ENCODE measurements around the gene STK24. TPM values are rescaled to one million over a fixed set of nuclear protein-coding genes. Genes with fewer than 3 reads are reported as not detected.

Gene STK24
- total RNA-seq, 1 donor from 2014 or later = 121 TPM

- no peaks in the 10 kb centered on the region for H3K9me3 Mint-ChIP-seq
- TF ChIP-seq, protein P1, sequence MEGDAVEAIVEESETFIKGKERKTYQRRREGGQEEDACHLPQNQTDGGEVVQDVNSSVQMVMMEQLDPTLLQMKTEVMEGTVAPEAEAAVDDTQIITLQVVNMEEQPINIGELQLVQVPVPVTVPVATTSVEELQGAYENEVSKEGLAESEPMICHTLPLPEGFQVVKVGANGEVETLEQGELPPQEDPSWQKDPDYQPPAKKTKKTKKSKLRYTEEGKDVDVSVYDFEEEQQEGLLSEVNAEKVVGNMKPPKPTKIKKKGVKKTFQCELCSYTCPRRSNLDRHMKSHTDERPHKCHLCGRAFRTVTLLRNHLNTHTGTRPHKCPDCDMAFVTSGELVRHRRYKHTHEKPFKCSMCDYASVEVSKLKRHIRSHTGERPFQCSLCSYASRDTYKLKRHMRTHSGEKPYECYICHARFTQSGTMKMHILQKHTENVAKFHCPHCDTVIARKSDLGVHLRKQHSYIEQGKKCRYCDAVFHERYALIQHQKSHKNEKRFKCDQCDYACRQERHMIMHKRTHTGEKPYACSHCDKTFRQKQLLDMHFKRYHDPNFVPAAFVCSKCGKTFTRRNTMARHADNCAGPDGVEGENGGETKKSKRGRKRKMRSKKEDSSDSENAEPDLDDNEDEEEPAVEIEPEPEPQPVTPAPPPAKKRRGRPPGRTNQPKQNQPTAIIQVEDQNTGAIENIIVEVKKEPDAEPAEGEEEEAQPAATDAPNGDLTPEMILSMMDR (conservative IDR thresholded peaks at IDR 0.05) = no peak
- no peaks in the 10 kb centered on the region for H3K27me3 Mint-ChIP-seq
- no peak for DNase-seq (ENCODE audit: extremely low spot score, unreplicated experiment)
- H3K27ac Mint-ChIP-seq = peak overlapping the region; percentile 22
- peak overlapping the region; percentile 22 for H3K4me3 Mint-ChIP-seq
- H3K36me3 Mint-ChIP-seq = peaks cover 19% of the 10 kb centered on the region
- H3K4me1 Mint-ChIP-seq (ENCODE audit: unreplicated experiment) = peaks cover 65% of the 10 kb centered on the region
Measured at GRCh38 chr13:98508685-98509084, 68.2 kb downstream of the STK24 start.

GRCh38 chr13:98508280-98508679 is 68.6 kb downstream of the STK24 start:
- Mint-ChIP-seq H3K27ac (peak overlapping the region; percentile 22), H3K4me3 (peak overlapping the region; percentile 22), H3K36me3 (peaks cover 18% of the 10 kb centered on the region), H3K27me3 (no peaks in the 10 kb centered on the region), H3K4me1 (ENCODE audit: unreplicated experiment) (peaks cover 66% of the 10 kb centered on the region), H3K9me3 (no peaks in the 10 kb centered on the region)
- no peak for DNase-seq (ENCODE audit: extremely low spot score, unreplicated experiment)
- TF ChIP-seq, protein P1 (conservative IDR thresholded peaks at IDR 0.05) = no peak

- H3K9me3 Mint-ChIP-seq = no peaks in the 10 kb centered on the region
- peaks cover 74% of the 10 kb centered on the region for H3K4me1 Mint-ChIP-seq (ENCODE audit: unreplicated experiment)
- DNase-seq (ENCODE audit: extremely low spot score, unreplicated experiment) = peak; percentile 81
- H3K27me3 Mint-ChIP-seq = no peaks in the 10 kb centered on the region
- TF ChIP-seq, protein P1 (conservative IDR thresholded peaks at IDR 0.05) = no peak
- peak overlapping the region; percentile 13 for H3K4me3 Mint-ChIP-seq
- H3K27ac Mint-ChIP-seq = peak overlapping the region; percentile 80
- H3K36me3 Mint-ChIP-seq = peaks cover 18% of the 10 kb centered on the region
Measured at GRCh38 chr13:98507282-98507797, 69.6 kb downstream of the STK24 start.

DNA sequence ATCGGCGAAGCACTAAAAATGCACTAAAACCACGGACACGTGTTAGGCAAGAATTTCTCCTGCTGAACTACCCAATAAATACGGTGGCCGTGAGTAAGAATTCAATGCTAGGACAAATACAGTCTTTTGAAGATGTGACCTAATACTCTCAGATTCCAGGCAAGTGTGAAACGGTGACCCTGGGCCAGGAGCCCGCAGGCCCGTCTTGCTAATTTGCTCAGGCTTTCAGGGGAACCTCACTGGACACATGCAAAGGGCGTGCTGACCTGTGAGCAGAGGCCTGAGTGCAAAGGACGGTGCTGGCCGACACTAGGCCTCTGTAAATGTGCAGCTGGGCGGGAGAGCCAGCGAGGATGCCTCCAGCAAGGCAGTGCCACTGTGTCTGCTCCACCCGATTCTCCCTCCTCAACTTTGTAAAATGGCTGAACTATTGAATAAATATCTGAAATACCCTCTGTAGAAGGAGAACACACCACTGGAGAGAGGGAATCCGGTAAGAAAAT is 70.1 kb downstream of the STK24 start:
- H3K4me1 Mint-ChIP-seq (ENCODE audit: unreplicated experiment) = peaks cover 70% of the 10 kb centered on the region

DNA sequence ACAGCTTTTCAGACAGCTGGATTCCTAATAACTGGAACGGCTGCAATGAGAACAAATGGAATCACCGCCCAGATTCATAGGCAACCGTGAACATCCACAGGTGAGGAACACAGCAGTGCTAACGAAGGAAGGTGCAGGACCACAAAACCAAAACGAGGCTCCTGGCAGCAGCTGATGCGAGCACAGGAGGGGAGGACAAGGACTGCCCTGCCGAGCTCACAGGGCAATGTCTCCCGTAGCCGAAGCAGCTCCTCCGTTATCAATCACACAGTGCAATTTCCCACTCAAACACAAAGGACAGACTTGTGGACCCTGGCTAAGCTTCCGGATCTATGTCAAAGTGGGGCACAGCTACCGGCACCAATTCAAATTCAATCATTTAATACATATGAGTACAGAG is 70.6 kb downstream of the STK24 start:
- no peaks in the 10 kb centered on the region for H3K27me3 Mint-ChIP-seq
- H3K4me3 Mint-ChIP-seq = peak overlapping the region; percentile 17
- H3K9me3 Mint-ChIP-seq = no peaks in the 10 kb centered on the region
- peaks cover 21% of the 10 kb centered on the region for H3K36me3 Mint-ChIP-seq
- DNase-seq (ENCODE audit: extremely low spot score, unreplicated experiment) = no peak
- peak overlapping the region; percentile 80 for H3K27ac Mint-ChIP-seq
- H3K4me1 Mint-ChIP-seq (ENCODE audit: unreplicated experiment) = peaks cover 70% of the 10 kb centered on the region
- TF ChIP-seq, protein P1 (conservative IDR thresholded peaks at IDR 0.05) = no peak

More for the DNA sequence above, 70.1 kb downstream of the STK24 start:
- Mint-ChIP-seq H3K4me3 (peak overlapping the region; percentile 17), H3K36me3 (peaks cover 20% of the 10 kb centered on the region), H3K27ac (peak overlapping the region; percentile 80), H3K27me3 (no peaks in the 10 kb centered on the region), H3K9me3 (no peaks in the 10 kb centered on the region)
- no peak for DNase-seq (ENCODE audit: extremely low spot score, unreplicated experiment)
- TF ChIP-seq, protein P1 (conservative IDR thresholded peaks at IDR 0.05) = no peak
